GM18519 (cell line): ENCODE results near the gene PORCN.
A peak's percentile ranks its signal among the peaks of the same experiment; 100 is the strongest.

Experiments used
- ATAC-seq: cut with Tn5 transposase; IDR thresholded peaks from one replicate; pipeline ENCODE4 v1.9.1; 2021; ENCODE audit warnings: mild to moderate bottlenecking, moderate library complexity; ENCODE audit not compliant: unreplicated experiment, low FRiP score

The PORCN gene

DNA sequence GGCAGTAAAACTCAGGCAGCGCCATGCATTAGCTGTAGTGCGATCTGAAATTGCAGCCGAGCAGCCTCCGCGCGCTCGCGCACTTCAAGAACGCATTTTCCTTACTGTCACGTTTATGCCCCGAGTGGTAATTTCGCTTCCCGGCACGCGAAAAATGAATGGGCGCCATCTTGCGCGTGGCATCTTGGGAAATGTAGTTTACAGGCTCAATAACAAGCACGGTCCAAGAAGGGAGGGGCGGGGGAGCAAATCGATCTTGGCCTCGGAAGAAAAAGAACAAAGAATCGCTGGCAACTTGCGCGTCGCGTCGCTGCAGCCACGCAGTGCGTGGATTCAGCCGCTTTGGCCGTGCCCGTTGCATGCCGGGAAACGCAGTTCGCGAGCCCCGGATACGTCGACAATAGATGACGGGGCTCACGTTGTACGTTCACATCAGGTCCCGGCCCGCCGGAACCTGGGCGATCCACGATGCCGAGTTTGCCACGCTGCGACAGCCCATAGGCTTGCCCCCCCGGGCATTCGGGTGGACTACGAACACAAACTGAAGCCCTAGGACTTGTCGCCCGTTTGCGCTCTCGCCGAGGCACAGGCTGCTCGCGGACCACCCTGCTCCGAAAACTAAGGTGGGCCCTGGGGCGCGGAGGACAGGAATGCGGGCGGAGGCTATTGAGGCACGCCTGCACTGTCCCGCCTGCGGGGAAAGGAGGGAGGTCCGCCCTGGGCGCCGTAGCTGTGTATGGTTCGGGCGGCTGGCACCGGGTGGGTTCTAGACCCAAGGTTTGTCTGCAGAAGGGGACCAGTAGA lies 32.8 kb upstream of the PORCN start, which contains the start of gene FTSJ1:
TSS of gene FTSJ1 (plus strand) at position 426 of the 804 bp plus-strand sequence. CDS start 1,849 bp downstream, outside the sequence.
- ATAC-seq: peak; percentile 86

- no peak for ATAC-seq
Observed at GRCh38 chrX:48476919-48477318, 31.9 kb upstream of the PORCN start.

GRCh38 chrX:48477960-48478755 lies 30.6 kb upstream of the PORCN start:
- no peak for ATAC-seq

GRCh38 chrX:48478806-48479205 lies 30.0 kb upstream of the PORCN start:
- ATAC-seq: no peak

GRCh38 chrX:48480142-48480541 lies 28.6 kb upstream of the PORCN start:
- no peak for ATAC-seq

- no peak for ATAC-seq
Observed at GRCh38 chrX:48480583-48480982, 28.2 kb upstream of the PORCN start.

GRCh38 chrX:48482526-48482925 lies 26.3 kb upstream of the PORCN start:
- ATAC-seq: no peak

- no peak for ATAC-seq
Observed at GRCh38 chrX:48487362-48487798, 21.4 kb upstream of the PORCN start.

DNA sequence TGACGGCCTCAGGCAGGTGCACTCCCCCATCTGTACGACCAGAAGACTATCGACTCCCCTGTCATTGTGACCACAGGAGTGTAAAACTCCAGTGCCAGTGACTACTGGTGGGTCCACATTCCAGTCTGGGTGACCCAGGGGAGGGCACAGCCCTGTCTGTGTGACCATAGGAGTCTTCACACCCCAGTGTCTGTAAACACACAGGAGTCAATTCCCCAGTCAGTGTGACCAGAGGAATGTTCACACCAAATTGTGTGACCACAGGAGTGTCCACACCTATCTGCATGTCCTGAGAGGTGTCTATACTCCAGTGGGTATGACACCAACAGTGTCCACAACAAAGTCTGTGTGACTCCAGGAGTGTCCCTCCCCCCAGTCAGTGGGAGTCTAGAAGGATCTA lies 20.8 kb upstream of the PORCN start:
- no peak for ATAC-seq

DNA sequence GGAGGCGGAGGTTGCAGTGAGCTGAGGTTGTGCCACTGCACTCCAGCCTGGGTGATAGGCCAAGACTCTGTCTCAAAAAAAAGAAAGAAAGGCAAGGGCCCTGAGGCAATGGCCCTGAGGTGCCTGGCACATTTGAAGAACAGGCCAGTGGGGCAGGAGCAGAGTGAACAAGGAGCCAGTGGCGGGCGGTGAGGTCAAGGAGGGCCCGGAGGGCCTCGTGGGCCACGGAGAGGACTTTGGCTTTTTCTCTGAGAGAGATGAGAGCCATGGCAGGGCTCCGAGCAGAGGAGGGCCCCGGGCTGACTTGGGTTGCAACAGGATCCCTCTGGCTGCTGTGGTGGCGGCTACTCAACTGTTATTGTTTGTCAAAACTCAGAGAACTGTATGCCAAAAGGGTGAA lies 19.5 kb upstream of the PORCN start:
- no peak for ATAC-seq

DNA sequence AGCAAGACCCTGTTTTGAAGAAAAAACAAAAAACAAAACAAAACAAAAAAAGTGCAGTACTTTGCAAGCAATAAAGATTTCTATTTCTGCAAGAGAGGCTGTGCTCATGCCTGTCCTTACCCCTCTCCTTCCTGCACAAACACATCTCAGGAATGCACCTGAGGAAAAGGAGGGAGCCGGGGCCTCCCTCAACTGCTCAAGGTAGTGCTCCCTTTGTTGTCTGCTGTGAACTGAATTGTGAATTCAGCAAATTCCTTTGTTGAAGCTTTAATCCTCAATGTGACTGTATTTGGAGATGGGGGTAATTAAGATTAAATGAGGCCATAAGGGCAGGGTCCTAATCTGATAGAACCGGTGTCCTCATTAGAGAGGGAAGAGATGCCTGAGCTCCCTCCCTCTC lies 18.9 kb upstream of the PORCN start:
- no peak for ATAC-seq

- ATAC-seq: no peak
Observed at GRCh38 chrX:48490661-48491060, 18.1 kb upstream of the PORCN start.

DNA sequence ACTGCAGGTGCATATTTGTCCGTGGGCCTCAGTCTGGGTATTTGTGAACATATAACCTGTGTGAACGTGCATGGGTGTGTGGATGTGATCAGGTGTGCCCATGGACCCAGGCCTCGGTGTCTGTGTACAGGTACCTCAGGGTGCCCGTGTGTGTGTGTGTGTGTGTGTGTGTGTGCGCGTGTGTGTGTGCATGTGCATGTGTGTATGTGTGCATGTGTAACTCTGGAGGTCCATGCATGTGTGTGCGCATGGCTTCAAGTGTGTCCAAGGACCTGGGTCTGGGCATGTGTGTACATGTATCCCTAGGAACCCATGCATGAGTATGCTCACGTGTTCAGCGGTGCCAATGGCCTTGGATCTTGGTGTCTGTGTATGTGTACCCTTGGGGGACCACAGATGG lies 17.0 kb upstream of the PORCN start:
- ATAC-seq: no peak

DNA sequence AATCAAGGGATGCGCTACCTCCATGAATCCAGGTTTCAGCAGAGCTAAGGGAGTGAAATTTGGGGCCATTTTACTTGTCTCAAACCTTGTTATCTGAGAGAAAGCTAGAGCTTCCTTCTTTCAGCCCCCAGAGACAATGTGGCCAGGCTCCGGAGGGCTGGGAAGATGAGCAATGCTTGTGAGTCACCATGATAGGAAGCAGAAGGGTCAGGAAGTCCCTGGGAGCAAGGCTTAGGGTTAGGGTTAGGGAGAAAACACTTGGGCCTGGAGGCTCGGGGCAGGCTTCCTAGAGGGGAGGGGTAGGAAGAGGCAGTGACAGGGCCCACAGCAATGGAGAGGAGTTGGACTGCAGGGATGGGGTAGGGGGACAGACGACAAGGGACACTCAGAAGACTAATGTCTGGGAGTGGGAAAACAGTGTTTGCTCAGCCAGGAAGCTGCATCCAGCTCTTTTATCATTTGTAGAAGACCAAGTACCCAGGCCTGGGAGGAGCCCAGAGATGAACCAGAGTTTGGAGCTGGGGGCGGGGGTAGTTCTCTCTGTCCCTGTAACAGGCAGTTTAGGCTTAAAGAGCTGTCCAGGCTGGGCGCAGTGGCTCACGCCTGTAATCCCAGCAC lies 16.4 kb upstream of the PORCN start:
- no peak for ATAC-seq

DNA sequence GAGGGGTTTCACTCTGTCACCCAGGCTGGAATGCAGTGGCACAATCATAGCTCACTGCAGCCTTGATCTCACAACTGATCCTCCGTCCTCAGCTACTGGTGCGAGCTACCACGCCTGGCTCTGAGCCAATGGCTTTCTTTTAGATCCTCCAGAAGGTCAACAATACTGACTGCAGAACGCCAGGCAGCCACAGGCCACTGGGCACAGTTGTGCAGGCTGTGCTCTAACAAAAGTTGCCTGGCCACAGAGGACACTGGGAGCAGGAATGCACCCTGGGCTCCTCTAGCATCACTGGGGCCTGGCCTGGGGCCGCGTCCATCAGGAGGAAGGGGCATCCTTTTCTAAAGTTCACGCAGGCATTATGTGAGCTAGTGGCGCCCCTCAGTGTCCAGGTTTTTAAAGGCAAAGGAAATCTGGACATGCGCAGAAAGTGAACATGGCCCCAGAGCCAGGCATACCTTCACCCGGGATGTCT lies 14.9 kb upstream of the PORCN start:
- ATAC-seq: no peak

- no peak for ATAC-seq
Observed at GRCh38 chrX:48496660-48497059, 12.1 kb upstream of the PORCN start.

DNA sequence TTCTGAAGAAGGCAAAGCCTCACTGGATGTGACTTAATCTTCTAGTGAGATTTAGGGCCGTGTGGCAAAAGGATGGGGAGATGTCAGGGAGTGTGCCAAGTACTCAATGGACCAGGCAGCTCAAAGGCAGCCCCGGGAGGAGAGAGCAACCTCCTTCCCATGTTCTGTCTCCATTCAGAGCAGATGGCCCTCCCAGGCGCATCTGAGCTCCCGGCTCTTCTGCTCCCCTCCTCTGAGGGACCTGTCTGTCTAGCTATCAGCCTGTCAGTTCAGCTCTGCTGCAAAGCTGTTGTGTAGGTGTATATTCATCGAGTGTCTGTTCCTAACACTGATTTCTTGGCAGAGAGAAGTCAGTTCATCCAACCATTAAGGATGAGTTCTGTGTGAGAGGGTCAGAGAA lies 10.9 kb upstream of the PORCN start:
- no peak for ATAC-seq

GRCh38 chrX:48498374-48498809 lies 10.4 kb upstream of the PORCN start:
- no peak for ATAC-seq

DNA sequence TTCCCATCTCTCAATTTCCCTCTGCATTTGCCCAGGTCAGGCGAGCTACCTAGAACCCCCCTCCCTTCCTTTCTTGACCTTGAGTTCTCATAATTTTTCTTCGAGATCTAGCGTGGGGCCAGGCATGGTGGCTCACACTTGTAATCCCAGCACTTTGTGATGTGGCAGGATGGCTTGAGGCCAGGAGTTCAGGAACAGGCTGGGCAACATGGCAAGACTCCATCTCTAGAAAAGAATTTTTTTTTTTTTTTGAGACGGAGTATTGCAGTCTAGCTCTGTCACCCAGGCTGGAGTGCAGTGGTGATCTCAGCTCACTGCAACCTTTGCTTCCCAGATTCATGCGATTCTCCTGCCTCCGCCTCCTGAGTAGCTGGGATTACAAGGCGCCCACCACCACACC lies 4.5 kb upstream of the PORCN start:
- no peak for ATAC-seq

DNA sequence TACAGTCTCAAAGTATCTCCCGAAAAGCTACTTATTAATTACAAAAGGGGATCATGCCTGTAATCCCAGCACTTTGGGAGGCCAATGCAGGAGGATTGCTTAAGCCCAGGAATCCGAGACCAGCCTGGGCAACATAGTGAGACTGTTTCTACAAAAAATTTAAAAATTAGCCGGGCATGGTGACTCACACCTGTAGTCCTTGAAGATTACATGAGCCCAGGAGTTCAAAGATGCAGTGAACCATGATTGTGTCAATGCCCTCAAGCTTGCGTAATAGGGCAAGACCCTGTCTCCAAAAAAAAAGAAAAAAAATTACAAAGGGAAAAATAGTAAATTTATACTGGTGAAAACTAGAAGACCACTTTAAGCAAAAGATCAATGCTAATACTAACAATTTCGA lies 3.3 kb upstream of the PORCN start:
- ATAC-seq: no peak

DNA sequence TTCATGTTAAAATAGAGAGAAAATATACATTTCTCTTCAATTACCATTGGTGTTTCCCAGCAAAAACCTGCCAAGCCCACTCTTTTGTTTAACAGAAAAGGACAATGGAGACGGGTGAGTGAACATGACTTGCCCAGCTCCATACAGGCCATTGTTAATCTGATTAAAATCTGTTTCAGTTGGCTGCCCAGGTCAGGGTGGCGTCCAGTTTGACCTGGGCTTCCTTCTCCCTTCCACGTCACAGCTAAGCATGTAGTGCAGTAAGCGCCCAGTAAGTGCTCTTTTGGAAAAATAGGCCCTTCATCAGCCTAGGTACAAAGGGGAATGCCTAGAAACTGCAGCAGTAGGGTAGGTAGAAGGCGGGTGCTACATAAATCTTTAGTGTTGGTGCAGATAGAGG lies 1.5 kb upstream of the PORCN start:
- ATAC-seq: no peak
